ENCODE measurements around the gene GH1. TPM values are rescaled to one million over a fixed set of nuclear protein-coding genes. Genes with fewer than 3 reads are reported as not detected.

Gene GH1
- polyA plus RNA-seq, 1 of the 3 experiments (the other 2 are of a cell fraction) = not detected

GRCh38 chr17:63914471-63914870 is 4.2 kb downstream of the GH1 start:
- no peaks in the 10 kb centered on the region for H3K9me3 ChIP-seq
- H3K9ac ChIP-seq = no peak overlapping the region
- no peak for TF ChIP-seq MEF2A (IDR thresholded peaks at IDR 0.05; ENCODE audit: borderline replicate concordance, low read depth)
- no peak for TF ChIP-seq MXI1 (IDR thresholded peaks at IDR 0.05; ENCODE audit: low read depth, low read length)
- TF ChIP-seq SMC3 (IDR thresholded peaks at IDR 0.05; ENCODE audit: low read depth, low read length) = no peak
- TF ChIP-seq PBX3 (IDR thresholded peaks at IDR 0.05) = no peak
- no peaks in the 10 kb centered on the region for H3K79me2 ChIP-seq (ENCODE audit: insufficient read depth)
- no peak overlapping the region for H3K27ac ChIP-seq (ENCODE audit: low read depth in 2 of 2, low read length in 1 of 2)
- no peaks in the 10 kb centered on the region for H4K20me1 ChIP-seq (ENCODE audit: insufficient read depth)
- H3F3A ChIP-seq (replicated peaks; ENCODE audit: insufficient read depth) = no peaks in the 10 kb centered on the region
- no peak for DNase-seq
- H3K27me3 ChIP-seq (ENCODE audit: insufficient read depth) = peaks cover 50% of the 10 kb centered on the region
- CTCF ChIA-PET = interaction anchor here (1.4 to 6.7 kb wide), 4 partner anchors 55 to 219 kb away, joined by 3 to 214 read pairs (median 50); no protein-coding TSS in a partner anchor
- no peaks in the 10 kb centered on the region for H3K9me2 ChIP-seq
- POLR2A ChIA-PET = no interaction called here
- 92% methylated on average over 7 of the region's 7 CpGs for WGBS (ENCODE audit: low lambda C conversion rate)
- H3K4me2 ChIP-seq = no peak overlapping the region
- H2AFZ ChIP-seq (ENCODE audit: low read depth) = no peak overlapping the region
- no peaks in the 10 kb centered on the region for H3K36me3 ChIP-seq (replicated peaks in 1 of 2; ENCODE audit: control insufficient read depth in 1 of 2, insufficient read depth in 2 of 2, low read length in 1 of 2)
- no peak overlapping the region for H3K4me3 ChIP-seq (ENCODE audit: low read depth in 2 of 2, low read length in 1 of 2)
- H3K4me1 ChIP-seq (ENCODE audit: control insufficient read depth in 1 of 2, insufficient read depth in 2 of 2, low read depth in 1 of 2, low read length in 1 of 2) = no peaks in the 10 kb centered on the region; a peak in 1 of 4 replicates

DNA sequence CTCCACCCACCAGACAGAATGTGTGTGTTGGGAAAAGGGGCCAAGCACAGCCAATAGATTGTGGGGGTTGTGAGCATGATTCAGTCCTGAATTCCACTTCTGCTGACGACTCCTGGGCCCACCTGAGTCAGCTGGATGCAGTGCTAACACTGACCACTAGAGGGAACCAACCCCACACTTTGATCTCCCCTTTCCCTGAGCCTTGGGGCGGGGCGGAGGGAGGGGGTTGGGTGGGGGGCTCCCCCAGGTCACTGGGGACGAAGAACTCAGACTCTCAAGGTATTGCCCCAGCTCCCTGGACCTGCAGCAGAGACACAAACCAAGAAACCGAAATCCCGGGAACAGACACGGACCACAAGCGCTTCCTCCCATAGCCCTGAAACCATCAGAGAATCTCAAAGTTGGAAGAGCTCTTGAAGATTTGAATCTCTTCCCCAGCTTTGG is 7.0 kb downstream of the GH1 start:
- no peak overlapping the region for H3K27ac ChIP-seq (ENCODE audit: low read depth in 2 of 2, low read length in 1 of 2)
- TF ChIP-seq SMC3 (IDR thresholded peaks at IDR 0.05; ENCODE audit: low read depth, low read length) (peak; percentile 30; the same call in 1 of the 2 replicates), TCF12 (IDR thresholded peaks at IDR 0.05) (no peak), RAD21 (IDR thresholded peaks at IDR 0.05; ENCODE audit: low read length) (peak; percentile 62), FOXM1 (IDR thresholded peaks at IDR 0.05; ENCODE audit: low read depth) (no peak), CTCF (IDR thresholded peaks at IDR 0.05) (peak; percentile 70)
- no peaks in the 10 kb centered on the region for H3K9me2 ChIP-seq
- DNase-seq = peak; percentile 88
- peaks cover 43% of the 10 kb centered on the region for H3K27me3 ChIP-seq (ENCODE audit: insufficient read depth)
- no peaks in the 10 kb centered on the region for H3K79me2 ChIP-seq (ENCODE audit: insufficient read depth)
- no peaks in the 10 kb centered on the region for H3F3A ChIP-seq (replicated peaks; ENCODE audit: insufficient read depth)
- ChIA-PET POLR2A (interaction anchor here (0.6 kb wide), 1 partner anchor 371 kb away, joined by 5 read pairs; no protein-coding TSS in a partner anchor), CTCF (interaction anchor here (0.6 to 4.6 kb wide), 50 partner anchors 8 to 486 kb away, joined by 3 to 88 read pairs (median 5); partner anchors contain the start of genes GH2 and ICAM2)
- no peak overlapping the region for H2AFZ ChIP-seq (ENCODE audit: low read depth)
- H3K4me1 ChIP-seq (ENCODE audit: control insufficient read depth in 1 of 2, insufficient read depth in 2 of 2, low read depth in 1 of 2, low read length in 1 of 2) = no peaks in the 10 kb centered on the region; a peak in 1 of 4 replicates
- H4K20me1 ChIP-seq (ENCODE audit: insufficient read depth) = no peaks in the 10 kb centered on the region
- WGBS (ENCODE audit: low lambda C conversion rate) = 55% methylated on average over 6 of the region's 8 CpGs
- H3K9ac ChIP-seq = no peak overlapping the region
- no peak overlapping the region for H3K4me3 ChIP-seq (ENCODE audit: low read depth in 2 of 2, low read length in 1 of 2)
- no peak overlapping the region for H3K4me2 ChIP-seq
- H3K36me3 ChIP-seq (replicated peaks in 1 of 2; ENCODE audit: control insufficient read depth in 1 of 2, insufficient read depth in 2 of 2, low read length in 1 of 2) = no peaks in the 10 kb centered on the region
- no peaks in the 10 kb centered on the region for H3K9me3 ChIP-seq

All from SK-N-SH (cell line).